GM18873 (cell line): Measurements from ENCODE around the gene COX4I2.
"Not testable (repeated sequence)": the region's sequence is repeated elsewhere in the genome, so short reads cannot be mapped to it uniquely, and the experiment has no call there.

Source experiments
- ATAC-seq: cut with Tn5 transposase; IDR thresholded peaks from one replicate; pipeline ENCODE4 v1.9.1; 2021; ENCODE audit warnings: mild to moderate bottlenecking, moderate library complexity, moderate number of reproducible peaks; ENCODE audit not compliant: unreplicated experiment, low FRiP score

The COX4I2 gene

DNA sequence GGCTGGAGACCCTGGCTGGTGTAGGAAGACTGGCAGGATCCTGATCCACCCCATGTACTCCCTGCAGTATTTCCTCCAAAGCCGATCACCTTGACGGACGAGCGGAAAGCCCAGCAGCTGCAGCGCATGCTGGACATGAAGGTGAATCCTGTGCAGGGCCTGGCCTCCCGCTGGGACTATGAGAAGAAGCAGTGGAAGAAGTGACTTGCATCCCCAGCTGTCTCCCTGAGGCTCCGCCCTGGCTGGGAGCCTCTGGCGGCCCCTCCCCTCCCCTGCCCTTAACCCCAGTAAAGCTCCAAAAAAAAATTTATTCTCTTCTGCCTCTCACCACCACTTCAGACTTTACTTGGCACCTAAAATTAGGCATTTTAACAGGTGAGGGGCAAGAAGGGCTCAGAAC lies 7.0 kb downstream of the COX4I2 start:
- no peak for ATAC-seq

DNA sequence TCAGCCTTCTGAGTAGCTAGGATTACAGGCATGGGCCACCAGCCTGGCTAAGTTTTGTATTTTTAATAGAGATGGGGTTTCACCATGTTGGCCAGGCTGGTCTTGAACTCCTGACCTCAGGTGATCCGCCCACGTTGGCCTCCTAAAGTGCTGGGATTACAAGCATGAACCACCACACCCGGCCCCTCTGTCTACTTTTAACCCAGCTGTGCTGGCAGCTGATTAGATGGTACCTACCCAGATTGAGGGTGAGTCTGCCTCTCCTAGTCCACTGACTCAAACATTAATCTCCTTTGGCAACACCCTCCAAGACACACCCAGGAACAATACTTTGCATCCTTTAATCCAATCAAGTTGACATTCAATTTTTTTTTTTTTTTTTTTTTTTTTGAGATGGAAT lies 10.4 kb downstream of the COX4I2 start:
- ATAC-seq = not testable (repeated sequence)

DNA sequence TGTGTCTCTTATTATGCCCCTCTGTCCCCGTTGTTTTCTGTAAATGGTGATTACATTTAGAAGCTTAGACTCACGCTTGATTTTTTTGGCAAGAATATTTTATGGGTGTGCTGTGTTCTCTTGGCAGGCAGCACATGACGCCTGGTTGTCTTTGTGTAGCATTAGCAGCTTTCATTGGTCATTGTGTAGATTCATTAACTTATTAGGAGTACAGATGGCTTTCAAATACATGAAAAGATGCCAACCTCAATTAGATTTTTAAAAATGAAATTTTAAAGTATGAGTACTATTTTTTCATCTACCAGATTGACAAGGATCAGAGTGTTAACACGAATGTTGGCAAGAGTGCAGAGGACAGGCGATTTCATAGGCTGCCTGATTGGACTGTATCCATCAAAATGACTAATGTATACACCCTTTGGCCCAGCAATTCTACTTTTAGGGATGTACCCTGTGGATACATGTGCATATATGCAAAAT lies 15.2 kb downstream of the COX4I2 start:
- ATAC-seq = no peak

DNA sequence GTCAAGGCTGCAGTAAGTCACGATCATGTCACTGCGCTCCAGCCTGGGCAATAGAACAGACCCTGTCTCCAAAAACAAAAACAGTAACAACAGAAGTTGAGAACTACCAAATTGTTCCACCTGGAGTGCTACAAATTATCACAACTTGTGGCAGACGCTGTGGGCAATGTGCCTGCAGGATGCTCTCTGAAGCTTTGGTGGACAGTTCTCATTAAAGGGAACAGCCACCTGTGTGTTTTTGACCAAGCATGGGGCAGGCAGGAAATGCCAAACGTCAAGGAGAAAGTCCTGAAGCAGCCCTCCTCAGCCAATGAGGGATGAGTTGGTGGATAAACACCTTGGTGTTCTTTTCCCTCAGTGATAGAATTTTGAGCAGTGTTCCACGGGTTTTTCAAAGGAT lies 15.8 kb downstream of the COX4I2 start:
- ATAC-seq = no peak

DNA sequence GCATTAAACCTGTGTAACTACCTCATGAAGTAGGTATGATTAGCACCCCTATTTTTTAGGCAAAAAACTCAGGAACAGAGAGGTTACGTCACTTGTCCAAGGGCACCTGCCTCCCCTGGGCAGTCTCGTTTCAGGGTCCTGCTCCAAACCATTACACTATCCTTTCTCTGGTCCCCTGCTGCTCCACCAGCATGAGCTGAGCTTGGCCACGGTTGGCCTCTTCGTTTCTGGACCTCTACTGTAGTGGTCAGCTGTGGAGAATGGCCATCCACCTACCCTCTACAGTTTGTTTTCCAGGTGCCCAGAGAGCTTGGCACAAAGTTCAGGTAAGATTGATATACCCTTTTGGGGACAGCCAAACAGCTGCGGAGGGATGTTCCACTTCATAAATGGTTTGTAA lies 16.8 kb downstream of the COX4I2 start:
- ATAC-seq = no peak

DNA sequence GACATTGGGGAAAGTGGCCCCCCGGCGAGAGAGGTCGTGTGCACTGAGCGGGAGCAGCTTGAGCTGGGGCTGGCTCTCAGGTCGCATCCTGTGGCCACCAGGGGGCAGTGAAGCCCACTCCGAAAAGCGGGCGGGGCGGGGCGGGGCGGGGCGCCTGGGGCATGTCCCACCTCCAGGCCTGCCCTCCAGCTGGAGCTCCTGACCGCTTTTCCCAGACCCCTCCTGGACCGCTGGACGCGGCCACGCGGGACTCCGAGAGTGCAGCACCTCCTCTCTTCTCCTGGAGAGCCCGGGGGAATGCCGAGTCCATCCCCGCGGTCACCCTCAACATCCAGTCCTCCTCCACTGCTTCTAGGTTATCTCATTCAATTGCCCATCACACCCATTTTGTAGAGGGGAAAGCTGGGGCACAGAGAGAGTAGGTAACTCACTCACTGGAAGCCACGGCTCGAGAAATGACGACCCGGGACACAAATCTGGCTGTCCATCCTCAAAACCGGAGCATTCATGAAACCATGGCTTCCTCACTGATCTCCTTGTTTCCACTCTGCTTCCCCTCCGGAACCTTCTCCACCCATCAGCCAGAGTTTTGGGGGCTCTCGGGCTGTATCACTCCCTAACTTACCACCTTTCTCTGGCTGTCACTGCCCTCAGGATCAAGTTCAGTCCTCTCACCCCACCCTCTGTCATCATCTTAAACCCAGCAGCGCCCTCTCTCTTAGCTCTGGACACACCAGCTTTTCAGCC lies 24.1 kb downstream of the COX4I2 start:
- ATAC-seq = no peak

DNA sequence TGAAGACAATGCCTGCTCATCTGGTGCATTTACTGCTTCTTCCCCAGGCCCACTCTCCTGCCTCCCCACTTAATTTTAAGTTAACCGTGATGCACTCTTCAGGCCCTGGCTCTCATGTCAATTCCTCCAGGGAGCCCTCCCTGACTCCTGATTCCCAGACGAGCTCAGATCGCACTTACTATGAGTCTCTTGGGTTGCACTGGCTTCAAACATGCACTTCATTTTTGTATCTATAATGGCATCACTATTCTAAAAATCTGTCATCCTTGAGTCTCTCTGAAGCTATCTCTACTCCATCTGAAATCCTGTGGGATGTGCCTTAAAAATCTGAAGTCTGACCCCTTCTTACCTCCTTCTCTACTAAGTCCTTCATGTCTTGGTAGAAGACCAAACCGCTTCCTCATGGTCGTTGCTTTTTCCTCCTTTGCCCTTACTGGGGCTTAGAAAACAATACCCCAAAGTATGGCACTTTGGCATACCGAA lies 24.7 kb downstream of the COX4I2 start:
- no peak for ATAC-seq

DNA sequence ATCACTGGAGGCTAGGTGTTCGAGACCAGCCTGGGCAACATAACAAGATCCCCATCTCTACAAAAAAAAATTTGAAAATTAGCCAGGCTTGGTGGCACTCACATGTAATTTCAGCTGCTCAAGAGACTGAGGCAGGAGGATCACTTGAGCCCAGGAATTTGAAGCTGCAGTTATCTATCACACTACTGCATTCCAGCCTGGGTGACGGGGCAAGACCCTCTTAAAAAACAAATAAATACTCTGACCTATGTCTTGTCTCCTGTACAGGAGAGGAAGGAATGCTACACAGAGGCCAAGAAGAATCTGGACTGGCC lies 25.8 kb downstream of the COX4I2 start:
- ATAC-seq = no peak

GRCh38 chr20:31663838-31664695 lies 26.4 kb downstream of the COX4I2 start:
- ATAC-seq = no peak

DNA sequence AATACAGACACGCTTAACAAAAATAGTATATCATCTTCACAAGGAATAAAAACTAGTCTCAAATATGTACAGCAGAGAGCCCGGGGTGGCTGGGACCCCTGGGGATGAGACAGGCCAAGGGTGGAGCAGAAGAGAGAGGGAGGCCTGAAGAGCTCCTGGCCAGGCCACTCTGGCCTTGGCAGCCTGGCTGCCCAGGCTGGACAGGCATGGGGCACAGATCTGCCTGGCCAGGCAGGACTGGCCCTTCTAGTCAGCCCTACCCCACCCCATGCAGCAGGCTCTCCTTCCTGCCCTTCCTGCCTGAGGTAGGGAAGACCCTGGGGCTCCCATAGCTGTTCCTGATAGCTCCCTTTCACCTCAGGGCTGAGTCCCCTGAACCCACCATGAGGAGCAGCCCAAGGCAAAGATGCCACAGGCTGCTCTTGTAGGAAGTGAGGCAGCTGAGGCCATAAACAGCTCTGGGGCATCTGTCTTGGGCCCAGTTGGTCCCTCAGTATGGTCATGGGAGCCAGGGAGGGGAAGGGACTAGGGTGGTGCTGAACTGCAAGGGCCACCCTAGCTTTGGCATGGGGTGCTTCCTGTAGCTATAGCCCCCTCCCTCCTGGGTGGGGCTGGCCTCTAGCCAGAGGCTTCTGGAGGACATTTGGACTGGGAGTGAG lies 27.1 kb downstream of the COX4I2 start:
- ATAC-seq = no peak

DNA sequence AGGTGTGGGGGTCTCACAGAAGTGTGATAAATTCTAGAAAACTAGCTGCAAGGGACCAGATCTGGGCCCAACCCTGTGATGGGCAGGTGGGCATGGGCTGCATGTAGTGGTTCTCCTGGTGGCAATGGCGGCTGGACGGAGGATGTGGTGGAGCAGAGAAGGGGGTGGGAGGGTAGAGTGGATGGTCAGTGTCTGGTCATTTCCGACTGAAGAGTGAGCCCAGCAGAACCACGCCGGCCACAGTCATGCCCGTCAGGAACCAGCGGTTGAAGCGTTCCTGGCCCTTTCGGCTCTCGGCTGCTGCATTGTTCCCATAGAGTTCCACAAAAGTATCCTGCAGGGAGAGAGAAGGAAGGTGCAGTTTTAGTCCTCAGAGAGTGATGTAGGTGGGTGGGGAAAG lies 28.0 kb downstream of the COX4I2 start:
- no peak for ATAC-seq

GRCh38 chr20:31666258-31667042 lies 28.7 kb downstream of the COX4I2 start:
- ATAC-seq = no peak

- no peak for ATAC-seq
Observed at GRCh38 chr20:31667315-31668285, 29.9 kb downstream of the COX4I2 start.

DNA sequence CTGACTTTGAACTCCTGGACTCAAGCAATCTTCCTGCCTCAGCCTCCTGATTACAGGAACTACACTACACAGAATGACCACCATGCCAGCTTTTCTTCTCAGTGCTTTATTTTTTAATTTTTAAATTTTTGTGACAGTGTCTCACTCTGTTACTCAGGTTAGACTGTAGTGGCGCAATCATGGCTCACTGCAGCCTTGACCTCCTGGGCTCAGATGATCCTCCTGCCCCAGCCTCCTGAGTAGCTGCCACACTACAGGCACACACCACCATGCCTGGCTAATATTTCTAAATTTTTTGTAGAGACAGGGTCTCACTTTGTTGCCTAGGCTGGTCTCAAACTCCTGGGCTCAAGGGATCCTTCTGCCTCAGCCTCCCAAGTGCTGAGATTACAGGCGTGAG lies 31.2 kb downstream of the COX4I2 start:
- ATAC-seq = not testable (repeated sequence)

DNA sequence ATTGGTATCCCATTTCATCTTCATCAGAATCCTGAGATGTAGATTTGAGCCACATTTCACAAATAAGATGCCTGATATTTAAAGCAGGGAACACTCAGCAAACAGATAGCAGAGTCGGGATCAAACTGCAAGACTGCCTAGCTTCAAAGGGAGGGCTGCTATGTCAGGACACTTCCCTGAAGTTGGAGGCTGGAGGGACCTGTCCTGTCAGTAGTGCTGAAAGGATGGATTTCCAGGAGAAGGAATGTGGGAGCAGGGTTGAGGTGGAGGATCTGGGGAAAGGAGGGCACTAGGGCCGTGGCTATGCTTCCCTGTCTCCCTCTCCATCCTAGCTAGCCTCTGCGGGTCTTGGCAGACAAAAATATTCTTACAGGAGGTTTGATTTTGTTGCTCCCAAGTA lies 32.2 kb downstream of the COX4I2 start:
- ATAC-seq = no peak

DNA sequence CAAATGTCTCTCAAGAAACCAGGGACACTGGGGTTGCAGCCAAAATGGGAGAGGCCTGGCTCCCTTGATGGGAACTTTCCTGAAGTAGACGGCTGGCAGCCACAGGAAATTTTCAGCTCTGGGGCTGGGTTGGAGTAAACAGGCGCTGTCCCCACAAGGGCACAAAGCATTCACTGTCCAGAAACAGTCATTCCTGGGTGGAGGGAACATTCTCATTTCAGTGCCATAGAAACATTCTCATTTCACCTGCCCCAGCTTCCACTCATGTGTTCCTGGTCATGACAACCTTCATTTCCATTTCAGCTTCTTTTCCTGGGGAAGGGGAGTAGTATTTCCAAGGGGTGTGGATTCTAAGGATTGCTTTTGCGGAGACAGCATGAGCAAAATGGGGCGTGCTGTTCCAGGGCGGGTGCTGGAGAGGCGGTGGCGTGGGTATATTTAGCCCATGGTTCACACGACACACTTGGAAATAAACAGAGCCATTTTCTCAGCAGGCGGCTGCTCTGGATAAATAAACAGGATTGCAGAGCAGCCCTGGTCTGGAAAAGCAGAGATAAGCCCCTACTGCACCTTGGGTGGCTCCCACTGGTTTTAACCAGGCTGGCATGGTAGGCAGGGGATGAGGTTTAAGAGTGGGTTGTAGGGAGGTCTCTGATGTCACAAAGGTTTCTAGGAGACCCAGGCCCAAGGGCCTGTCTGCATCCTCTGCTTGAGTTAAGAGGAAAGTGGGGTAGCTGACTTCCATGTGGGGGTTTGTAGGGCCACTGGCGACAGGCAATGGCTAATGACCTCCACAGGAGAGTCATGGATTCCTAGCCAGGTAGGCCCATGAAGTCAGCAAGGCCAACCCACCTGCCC lies 32.9 kb downstream of the COX4I2 start:
- no peak for ATAC-seq

GRCh38 chr20:31671324-31671723 lies 33.6 kb downstream of the COX4I2 start:
- no peak for ATAC-seq

DNA sequence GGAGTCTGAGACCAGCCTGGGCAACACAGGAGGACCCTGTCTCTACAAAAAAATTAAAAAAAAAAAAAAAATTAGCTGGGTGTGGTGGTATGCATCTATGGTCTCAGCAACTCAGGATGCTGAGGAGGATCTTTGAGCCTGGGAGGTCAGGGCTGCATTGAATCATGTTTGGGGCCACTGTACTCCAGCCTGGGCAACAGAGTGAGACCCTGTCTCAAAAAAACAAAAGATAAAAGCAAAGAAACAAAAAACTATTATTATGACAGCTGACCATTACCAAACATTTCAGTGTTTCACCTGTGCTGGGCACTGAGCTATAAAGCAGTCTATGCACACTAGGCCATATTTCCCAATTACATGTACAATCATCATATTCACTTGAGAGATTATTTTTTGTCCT lies 35.7 kb downstream of the COX4I2 start:
- no peak for ATAC-seq
